GM19099 (cell line): Measurements from ENCODE around the gene FPGS.

Experiments
- POLR2A ChIP-seq: IDR thresholded peaks from 3 replicates; pipeline ENCODE4 v1.6.1; 2011; ENCODE audit warnings: low read depth; ENCODE audit not compliant: insufficient read length; ENCODE audit errors: extremely low read depth

Gene FPGS

GRCh38 chr9:127832248-127832647, 29.6 kb downstream of the FPGS start:
- no peak for TF ChIP-seq POLR2A

- no peak for TF ChIP-seq POLR2A
These were observed 30.9 kb downstream of the FPGS start for GRCh38 chr9:127833555-127833954.

GRCh38 chr9:127835991-127836516, 33.4 kb downstream of the FPGS start:
- TF ChIP-seq POLR2A, result no peak

- no peak for TF ChIP-seq POLR2A
These were observed 34.7 kb downstream of the FPGS start for GRCh38 chr9:127837346-127837745.

- no peak for TF ChIP-seq POLR2A
These were observed 35.8 kb downstream of the FPGS start for GRCh38 chr9:127838375-127839078.

- TF ChIP-seq POLR2A, result no peak
These were observed 38.6 kb downstream of the FPGS start for GRCh38 chr9:127841087-127841835.

- TF ChIP-seq POLR2A, result no peak
These were observed 42.2 kb downstream of the FPGS start for GRCh38 chr9:127844821-127845359.

GRCh38 chr9:127846443-127847177, 43.9 kb downstream of the FPGS start:
- TF ChIP-seq POLR2A, result no peak

GRCh38 chr9:127847178-127847510, 44.5 kb downstream of the FPGS start:
- TF ChIP-seq POLR2A, result no peak

- TF ChIP-seq POLR2A, result no peak
These were observed 45.4 kb downstream of the FPGS start for GRCh38 chr9:127847833-127848755.

- TF ChIP-seq POLR2A, result no peak
These were observed 46.2 kb downstream of the FPGS start for GRCh38 chr9:127848756-127849504.

- TF ChIP-seq POLR2A, result no peak
These were observed 47.7 kb downstream of the FPGS start for GRCh38 chr9:127850286-127850830.

GRCh38 chr9:127852829-127853228, 50.1 kb downstream of the FPGS start:
- no peak for TF ChIP-seq POLR2A

- no peak for TF ChIP-seq POLR2A
These were observed 50.9 kb downstream of the FPGS start for GRCh38 chr9:127853312-127854183.
